PC-3 (cell line): ENCODE data around the gene FAAP100. TPM values are rescaled to one million over a fixed set of nuclear protein-coding genes. Genes with fewer than 3 reads are reported as not detected.

Experiments used
- ATAC-seq: fragments of 200-7000 bp; cut with Tn5 transposase; 2 replicates; pipeline ENCODE4 v1.9.1; 2020; ENCODE audit warnings: mild to moderate bottlenecking, moderate library complexity
- BruUV-seq: library from RNA; stranded (reverse); fragments of 400-500 nt; replicated peaks from 2 replicates; lab custom pipeline; 2021; lab: Mats Ljungman, UMichigan
- CTCF ChIA-PET: fragments of 300-600 bp; sonication (Branson Sonifier 250); formaldehyde crosslinking; loops from one replicate; lab custom pipeline; 2022; ENCODE audit warnings: antibody characterized with exemption; lab: Charles Lee
- POLR2A ChIA-PET: fragments of 300-600 bp; sonication (Branson Sonifier 250); formaldehyde crosslinking; loops from one replicate; lab custom pipeline; 2022; ENCODE audit warnings: antibody characterized with exemption; ENCODE audit not compliant: unreplicated experiment; lab: Charles Lee
- DNase-seq: peaks from one replicate; pipeline ENCODE4 v3.0.0-alpha.2; 2015
- H2AFZ ChIP-seq: fragments of 300-600 bp; sonication (generic); 2 replicates; pipeline ENCODE4 v1.6.0; 2016; ENCODE audit warnings: antibody characterized with exemption, low read length
- H3F3A ChIP-seq: fragments of 300-600 bp; sonication (generic); one replicate; pipeline ENCODE4 v1.6.0; 2017; ENCODE audit warnings: antibody characterized with exemption, low read length, control low read depth, mild to moderate bottlenecking; ENCODE audit not compliant: unreplicated experiment
- H3K27ac ChIP-seq: fragments of 300-600 bp; sonication (generic); 2 replicates; pipeline ENCODE4 v1.5.1; 2016; ENCODE audit warnings: mild to moderate bottlenecking, low read length
- H3K27me3 ChIP-seq: fragments of 300-600 bp; sonication (generic); 2 replicates; pipeline ENCODE4 v1.6.1; 2016; ENCODE audit warnings: low read length, mixed read lengths
- H3K36me3 ChIP-seq: fragments of 300-600 bp; sonication (generic); 2 replicates; pipeline ENCODE4 v1.6.1; 2016; ENCODE audit warnings: low read depth, mixed run types, low read length, mixed read lengths
- H3K4me1 ChIP-seq: fragments of 300-600 bp; sonication (generic); 2 replicates; pipeline ENCODE4 v1.5.1; 2016; ENCODE audit warnings: low read length; ENCODE audit not compliant: insufficient read depth
- H3K4me2 ChIP-seq: fragments of 300-600 bp; sonication (generic); 2 replicates; pipeline ENCODE4 v1.6.0; 2016; ENCODE audit warnings: low read length
- H3K4me3 ChIP-seq: fragments of 300-600 bp; sonication (generic); 2 replicates; pipeline ENCODE4 v1.5.1; 2016; ENCODE audit warnings: mild to moderate bottlenecking, low read length, mixed read lengths
- H3K79me2 ChIP-seq: fragments of 300-600 bp; sonication (generic); 2 replicates; pipeline ENCODE4 v1.6.1; 2017; ENCODE audit warnings: low read length, mixed read lengths
- H3K9ac ChIP-seq: fragments of 300-600 bp; sonication (generic); 2 replicates; pipeline ENCODE4 v1.6.0; 2016; ENCODE audit warnings: mild to moderate bottlenecking, low read length
- H3K9me2 ChIP-seq: fragments of 300-600 bp; sonication (generic); replicated peaks from 2 replicates; pipeline ENCODE4 v1.6.1; 2016; ENCODE audit warnings: mixed run types, low read length, mixed read lengths
- H3K9me3 ChIP-seq: fragments of 300-600 bp; sonication (generic); 2 replicates; pipeline ENCODE4 v1.6.1; 2016; ENCODE audit warnings: low read length, mixed read lengths
- H4K20me1 ChIP-seq: fragments of 300-600 bp; sonication (generic); 2 replicates; pipeline ENCODE4 v1.6.1; 2016; ENCODE audit warnings: low read length, mixed read lengths
- EZH2 ChIP-seq: fragments of 300-600 bp; sonication (generic); IDR thresholded peaks from one replicate; pipeline ENCODE4 v1.6.1; 2017; ENCODE audit warnings: antibody characterized with exemption, mild to moderate bottlenecking, low read length; ENCODE audit not compliant: unreplicated experiment
- EZH2phosphoT487 ChIP-seq: fragments of 300-600 bp; sonication (generic); IDR thresholded peaks from 2 replicates; pipeline ENCODE4 v1.6.1; 2018; ENCODE audit warnings: mild to moderate bottlenecking, antibody characterized with exemption, low read length, borderline replicate concordance
- intact Hi-C: fragments of 100-400 bp; cut with micrococcal nuclease; formaldehyde crosslinking; loops from 2 replicates; pipeline ENCODE4 v1.9.0; 2023
- total RNA-seq: library from RNA; depleted of rRNA; stranded (reverse); fragments of >200 nt; gene quantifications from 2 replicates; pipeline ENCODE4 v1.2.3, GENCODE V29; 2014; rRNA removed
- TF ChIP-seq, protein P1 (sequence below): fragments of 300-600 bp; sonication (generic); conservative IDR thresholded peaks from 2 replicates; pipeline ENCODE4 v1.5.1; 2017; ENCODE audit warnings: antibody characterized with exemption, low read depth, mild to moderate bottlenecking, low read length

Gene FAAP100
- total RNA-seq, 1 experiment from 2014 or later = 23.3 TPM

- Histone ChIP-seq H3K4me1 (peaks cover 16% of the 10 kb centered on the region), H3K79me2 (no peaks in the 10 kb centered on the region), H2AFZ (no peak overlapping the region), H3F3A (no peaks in the 10 kb centered on the region), H3K9me3 (no peaks in the 10 kb centered on the region), H3K9me2 (no peaks in the 10 kb centered on the region), H4K20me1 (no peaks in the 10 kb centered on the region), H3K27ac (no peak overlapping the region), H3K36me3 (no peaks in the 10 kb centered on the region), H3K9ac (no peak overlapping the region), H3K27me3 (no peaks in the 10 kb centered on the region), H3K4me2 (no peak overlapping the region), H3K4me3 (no peak overlapping the region)
- TF ChIP-seq EZH2 = no peak
- TF ChIP-seq, protein P1, sequence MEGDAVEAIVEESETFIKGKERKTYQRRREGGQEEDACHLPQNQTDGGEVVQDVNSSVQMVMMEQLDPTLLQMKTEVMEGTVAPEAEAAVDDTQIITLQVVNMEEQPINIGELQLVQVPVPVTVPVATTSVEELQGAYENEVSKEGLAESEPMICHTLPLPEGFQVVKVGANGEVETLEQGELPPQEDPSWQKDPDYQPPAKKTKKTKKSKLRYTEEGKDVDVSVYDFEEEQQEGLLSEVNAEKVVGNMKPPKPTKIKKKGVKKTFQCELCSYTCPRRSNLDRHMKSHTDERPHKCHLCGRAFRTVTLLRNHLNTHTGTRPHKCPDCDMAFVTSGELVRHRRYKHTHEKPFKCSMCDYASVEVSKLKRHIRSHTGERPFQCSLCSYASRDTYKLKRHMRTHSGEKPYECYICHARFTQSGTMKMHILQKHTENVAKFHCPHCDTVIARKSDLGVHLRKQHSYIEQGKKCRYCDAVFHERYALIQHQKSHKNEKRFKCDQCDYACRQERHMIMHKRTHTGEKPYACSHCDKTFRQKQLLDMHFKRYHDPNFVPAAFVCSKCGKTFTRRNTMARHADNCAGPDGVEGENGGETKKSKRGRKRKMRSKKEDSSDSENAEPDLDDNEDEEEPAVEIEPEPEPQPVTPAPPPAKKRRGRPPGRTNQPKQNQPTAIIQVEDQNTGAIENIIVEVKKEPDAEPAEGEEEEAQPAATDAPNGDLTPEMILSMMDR = no peak
- no peak for TF ChIP-seq EZH2phosphoT487
- BruUV-seq = no TSS peak
- ChIA-PET POLR2A (interaction anchor here (0.6 to 0.7 kb wide), 2 partner anchors 25 to 35 kb away, joined by 3 to 4 read pairs; no protein-coding TSS in a partner anchor), CTCF (no interaction called here)
- intact Hi-C loops = no loop called here
- ATAC-seq = no peak
- DNase-seq = no peak
These were observed 61.9 kb downstream of the FAAP100 start for GRCh38 chr17:81489998-81490992.

Other genes starting within 250 kb of the FAAP100 start
- 9.9 and 16.9 TPM in 2 replicates for gene BAHCC1, start 156.9 kb downstream of the FAAP100 start, total RNA-seq
- gene ACTG1, start 39.6 kb downstream of the FAAP100 start, total RNA-seq = 4,503 and 4,798 TPM in 2 replicates
- 0.87 and 2.4 TPM in 2 replicates for gene FSCN2, start 24.0 kb downstream of the FAAP100 start, total RNA-seq
- 109 and 133 TPM in 2 replicates for gene NPLOC4, start 84.8 kb upstream of the FAAP100 start, total RNA-seq
- gene TSPAN10, start 84.8 kb upstream of the FAAP100 start, total RNA-seq = 3.5 and 3.9 TPM in 2 replicates
- 3.0 TPM in 1 of 2 replicates, not detected in the other for gene PDE6G, start 104.2 kb upstream of the FAAP100 start, total RNA-seq
- 46.7 and 68.9 TPM in 2 replicates for gene OXLD1, start 114.3 kb upstream of the FAAP100 start, total RNA-seq
- 49.9 and 71.0 TPM in 2 replicates for gene CCDC137, start 114.4 kb upstream of the FAAP100 start, total RNA-seq
- 52.6 and 68.8 TPM in 2 replicates for gene ARL16, start 131.4 kb upstream of the FAAP100 start, total RNA-seq
- 177 and 194 TPM in 2 replicates for gene HGS, start 131.7 kb upstream of the FAAP100 start, total RNA-seq
- gene MRPL12, start 151.0 kb upstream of the FAAP100 start, total RNA-seq = 100 and 108 TPM in 2 replicates
- 113 and 117 TPM in 2 replicates for gene SLC25A10, start 159.9 kb upstream of the FAAP100 start, total RNA-seq